Uterus (tissue), 4 donors: ENCODE measurements around the gene ATRN. TPM values are rescaled to one million over a fixed set of nuclear protein-coding genes. Genes with fewer than 3 reads are reported as not detected.
"Not testable (repeated sequence)": the region's sequence is repeated elsewhere in the genome, so short reads cannot be mapped to it uniquely, and the experiment has no call there.

ENCODE experiments used
- DNase-seq, 2 donors: peaks; one replicate each; pipeline ENCODE4 v3.0.0-alpha.2; 2019 to 2020
- H3K27ac ChIP-seq, 2 donors: fragments of 200-600 bp; sonication (generic); 1 replicate in 1 of 2; 2 replicates in 1 of 2; pipeline ENCODE4 v1.5.1; 2016 to 2018
- H3K27me3 ChIP-seq, 2 donors: fragments of 200-600 bp; sonication (generic); one replicate each; pipeline ENCODE4 v1.5.1; 2018 to 2019; ENCODE audit warnings: control low read depth in 1 of 2
- H3K36me3 ChIP-seq, 2 donors: fragments of 200-600 bp; sonication (generic); one replicate each; pipeline ENCODE4 v1.5.1; 2019; ENCODE audit warnings: control low read depth in 1 of 2
- H3K4me1 ChIP-seq, 2 donors: fragments of 200-600 bp; sonication (generic); one replicate each; pipeline ENCODE4 v1.5.1; 2018 to 2019; ENCODE audit warnings: control low read depth in 1 of 2
- H3K4me3 ChIP-seq, 2 donors: fragments of 200-600 bp; sonication (generic); 1 replicate in 1 of 2; 2 replicates in 1 of 2; pipeline ENCODE4 v1.5.1; 2018 to 2019; ENCODE audit warnings: mild to moderate bottlenecking in 1 of 2
- H3K9me3 ChIP-seq, 2 donors: fragments of 200-600 bp; sonication (generic); one replicate each; pipeline ENCODE4 v1.5.1; 2019; ENCODE audit warnings: control low read depth in 1 of 2
- POLR2A ChIP-seq, 2 donors: fragments of 450-650 bp; IDR thresholded peaks; one replicate each; pipeline ENCODE4 v1.6.1; 2016; ENCODE audit warnings: antibody characterized with exemption in 2 of 2, mild to moderate bottlenecking in 1 of 2, moderate library complexity in 1 of 2
- intact Hi-C: fragments of 100-400 bp; cut with DNase I; formaldehyde crosslinking; loops from one replicate; pipeline ENCODE4 v1.15.1; 2023; ENCODE audit warnings: low total_unique reads
- total RNA-seq, 4 donors: library from RNA; depleted of rRNA in 3 of 4; stranded (reverse); fragments of >200 nt in 3 of 4; gene quantifications; one replicate each; pipeline versions ENCODE4 v1.1.0 to v1.2.4, GENCODE V29; 2014 to 2023
- TF ChIP-seq, protein P1 (sequence below), 4 experiments: fragments of 200-600 bp in 2 of 4; fragments of 450-650 bp in 2 of 4; sonication (generic) in 2 of 4; IDR thresholded peaks; one replicate each; pipeline ENCODE4 v1.5.1; 2016 to 2019; ENCODE audit warnings: antibody characterized with exemption in 4 of 4, mild to moderate bottlenecking in 2 of 4, moderate library complexity in 1 of 4
- donor health status: DM: yes; HTN: yes; CAD: no.

Gene ATRN
- total RNA-seq, 4 donors from 2014 or later, result 7.4 to 76.7 (median 21.2) TPM

DNA sequence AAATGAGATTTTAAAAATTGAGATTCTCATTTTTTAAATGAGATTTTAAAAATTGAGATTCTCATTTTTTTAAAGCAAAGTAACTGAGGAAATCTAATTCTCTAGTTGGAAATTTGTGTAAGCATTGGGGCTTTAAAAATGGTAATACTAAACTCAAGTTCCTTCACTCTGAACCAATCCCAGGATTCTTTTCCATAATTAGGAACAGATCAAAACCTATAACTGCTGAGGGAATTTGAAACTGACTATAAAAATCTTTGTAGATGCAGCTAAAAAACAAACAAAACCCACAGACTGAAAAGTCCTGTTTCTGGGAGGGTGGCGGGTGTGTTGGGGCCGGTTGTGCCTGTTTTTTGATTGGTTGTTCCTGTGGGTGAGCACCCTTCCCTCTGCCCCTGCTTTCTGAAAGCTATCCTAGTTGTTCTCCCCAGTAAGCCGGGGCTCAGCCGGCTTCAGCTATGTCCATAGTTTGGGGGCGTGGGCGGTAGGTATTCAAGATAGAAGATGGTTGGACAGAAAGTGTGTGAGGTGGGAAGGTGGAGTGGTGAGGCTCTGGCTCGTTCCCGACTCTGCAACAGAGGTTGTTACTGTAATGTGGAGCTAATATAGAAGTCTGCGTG, 143.1 kb downstream of the ATRN start:
- no peaks in the 10 kb centered on the region for H3K27me3 ChIP-seq
- DNase-seq, result no peak
- intact Hi-C loops, result no loop called here
- no peaks in the 10 kb centered on the region for H3K9me3 ChIP-seq
- H3K4me1 ChIP-seq, result no peaks in the 10 kb centered on the region
- TF ChIP-seq, protein P1, sequence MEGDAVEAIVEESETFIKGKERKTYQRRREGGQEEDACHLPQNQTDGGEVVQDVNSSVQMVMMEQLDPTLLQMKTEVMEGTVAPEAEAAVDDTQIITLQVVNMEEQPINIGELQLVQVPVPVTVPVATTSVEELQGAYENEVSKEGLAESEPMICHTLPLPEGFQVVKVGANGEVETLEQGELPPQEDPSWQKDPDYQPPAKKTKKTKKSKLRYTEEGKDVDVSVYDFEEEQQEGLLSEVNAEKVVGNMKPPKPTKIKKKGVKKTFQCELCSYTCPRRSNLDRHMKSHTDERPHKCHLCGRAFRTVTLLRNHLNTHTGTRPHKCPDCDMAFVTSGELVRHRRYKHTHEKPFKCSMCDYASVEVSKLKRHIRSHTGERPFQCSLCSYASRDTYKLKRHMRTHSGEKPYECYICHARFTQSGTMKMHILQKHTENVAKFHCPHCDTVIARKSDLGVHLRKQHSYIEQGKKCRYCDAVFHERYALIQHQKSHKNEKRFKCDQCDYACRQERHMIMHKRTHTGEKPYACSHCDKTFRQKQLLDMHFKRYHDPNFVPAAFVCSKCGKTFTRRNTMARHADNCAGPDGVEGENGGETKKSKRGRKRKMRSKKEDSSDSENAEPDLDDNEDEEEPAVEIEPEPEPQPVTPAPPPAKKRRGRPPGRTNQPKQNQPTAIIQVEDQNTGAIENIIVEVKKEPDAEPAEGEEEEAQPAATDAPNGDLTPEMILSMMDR (IDR thresholded peaks at IDR 0.05), result no peak
- no peak for TF ChIP-seq POLR2A (IDR thresholded peaks at IDR 0.05)
- no peak overlapping the region for H3K4me3 ChIP-seq
- H3K27ac ChIP-seq, result no peak overlapping the region
- no peaks in the 10 kb centered on the region for H3K36me3 ChIP-seq

DNA sequence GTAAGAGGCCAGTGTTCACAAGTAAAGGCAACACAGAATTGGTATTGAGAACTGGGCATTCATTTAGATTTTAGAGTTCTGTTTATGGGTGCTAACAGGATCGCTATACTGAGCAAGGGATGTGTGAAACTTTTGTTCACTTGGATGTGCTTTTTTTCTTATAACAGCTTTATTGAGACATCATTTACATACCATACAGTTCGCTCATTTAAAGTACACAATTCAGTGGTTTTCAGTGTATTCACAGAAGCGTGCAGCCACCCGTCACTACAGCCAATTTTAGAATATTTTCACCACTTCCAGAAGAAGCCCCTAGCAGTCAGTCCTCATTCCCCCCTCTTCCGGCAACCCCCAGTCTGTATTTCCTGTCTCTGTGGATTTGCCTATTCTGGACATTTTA, 143.6 kb downstream of the ATRN start:
- no peaks in the 10 kb centered on the region for H3K36me3 ChIP-seq
- TF ChIP-seq POLR2A (IDR thresholded peaks at IDR 0.05), result no peak
- TF ChIP-seq, protein P1 (IDR thresholded peaks at IDR 0.05), result no peak
- H3K9me3 ChIP-seq, result no peaks in the 10 kb centered on the region
- no peaks in the 10 kb centered on the region for H3K27me3 ChIP-seq
- intact Hi-C loops, result no loop called here
- no peak overlapping the region for H3K4me3 ChIP-seq
- H3K27ac ChIP-seq, result no peak overlapping the region
- no peaks in the 10 kb centered on the region for H3K4me1 ChIP-seq
- DNase-seq, result no peak

DNA sequence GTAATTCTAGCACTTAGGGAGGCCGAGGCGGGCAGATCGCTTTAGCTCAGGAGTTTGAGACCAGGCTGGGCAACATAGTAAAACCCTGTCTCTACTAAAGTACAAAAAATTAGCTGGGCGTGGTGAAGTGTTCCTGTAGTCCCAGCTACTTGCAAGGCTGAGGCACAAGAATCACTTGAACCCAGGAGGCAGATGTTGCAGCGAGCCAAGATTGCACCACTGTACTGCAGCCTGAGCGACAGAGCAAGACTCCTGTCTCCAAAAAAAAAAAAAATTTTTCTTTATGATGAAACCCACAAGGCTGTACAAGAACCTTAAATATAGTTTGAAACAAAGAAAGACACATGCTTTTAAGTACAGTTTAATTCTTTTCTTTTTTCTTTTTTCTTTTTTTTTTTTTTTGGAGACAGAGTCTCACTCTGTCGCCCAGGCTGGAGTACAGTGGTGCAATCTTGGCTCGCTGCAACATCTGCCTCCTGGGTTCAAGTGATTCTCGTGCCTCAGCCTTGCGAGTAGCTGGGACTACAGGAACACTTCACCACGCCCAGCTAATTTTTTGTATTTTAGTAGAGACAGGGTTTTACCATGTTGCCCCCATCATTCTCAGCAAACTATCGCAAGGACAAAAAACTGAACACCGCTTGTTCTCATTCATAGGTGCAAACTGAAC, 144.5 kb downstream of the ATRN start:
- H3K4me1 ChIP-seq, H3K36me3 ChIP-seq, H3K27me3 ChIP-seq, intact Hi-C loops, DNase-seq, H3K27ac ChIP-seq, H3K9me3 ChIP-seq, H3K4me3 ChIP-seq: not testable (repeated sequence)

DNA sequence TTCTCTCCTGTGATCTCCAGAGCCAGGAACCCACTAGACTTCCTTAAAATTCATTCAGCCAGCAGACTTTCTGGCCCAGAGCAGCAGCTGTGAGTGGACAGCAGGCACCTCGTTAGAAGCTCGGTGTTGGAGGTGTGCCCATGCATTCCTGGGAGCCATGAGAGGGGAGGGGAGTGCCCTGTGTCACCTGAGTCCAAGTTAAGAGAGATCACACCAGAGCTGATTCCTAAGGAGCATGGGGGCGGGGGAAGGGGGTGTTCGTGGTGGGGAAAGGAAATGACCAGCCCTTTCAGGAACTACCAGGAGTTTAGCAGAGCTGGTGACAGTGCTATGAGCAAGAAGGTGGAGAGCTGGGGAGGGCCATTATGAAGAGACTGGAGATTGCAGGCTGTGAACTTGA, 145.4 kb downstream of the ATRN start:
- no peaks in the 10 kb centered on the region for H3K27me3 ChIP-seq
- no peak overlapping the region for H3K27ac ChIP-seq
- no peak overlapping the region for H3K4me3 ChIP-seq
- intact Hi-C loops, result no loop called here
- TF ChIP-seq POLR2A (IDR thresholded peaks at IDR 0.05), result no peak
- TF ChIP-seq, protein P1 (IDR thresholded peaks at IDR 0.05), result no peak
- H3K9me3 ChIP-seq, result no peaks in the 10 kb centered on the region
- H3K36me3 ChIP-seq, result no peaks in the 10 kb centered on the region
- DNase-seq, result no peak
- H3K4me1 ChIP-seq, result no peaks in the 10 kb centered on the region

DNA sequence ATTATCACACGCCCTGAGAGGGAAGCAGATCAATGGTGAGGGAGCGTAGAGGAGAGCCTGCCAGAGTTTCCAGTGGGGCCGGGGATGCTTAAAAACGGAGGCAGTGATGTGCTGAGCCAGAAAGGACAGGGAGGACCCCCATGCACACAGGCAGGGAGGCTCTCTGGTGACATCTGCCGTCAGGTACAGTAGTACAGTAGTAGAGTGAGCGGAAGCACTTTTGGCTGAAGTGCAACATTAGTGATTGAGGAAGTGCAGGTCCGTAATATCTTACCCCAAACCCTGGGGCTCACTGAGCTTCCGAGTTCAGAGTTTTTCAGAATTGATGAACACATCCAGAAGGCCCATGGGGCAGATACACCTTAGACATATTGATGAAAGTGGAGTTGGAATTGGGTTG, 150.3 kb downstream of the ATRN start:
- no peak overlapping the region for H3K4me3 ChIP-seq
- no peaks in the 10 kb centered on the region for H3K4me1 ChIP-seq
- no peak for TF ChIP-seq POLR2A (IDR thresholded peaks at IDR 0.05)
- TF ChIP-seq, protein P1 (IDR thresholded peaks at IDR 0.05), result no peak
- H3K27ac ChIP-seq, result no peak overlapping the region
- intact Hi-C loops, result no loop called here
- H3K27me3 ChIP-seq, result no peaks in the 10 kb centered on the region
- no peaks in the 10 kb centered on the region for H3K9me3 ChIP-seq
- no peaks in the 10 kb centered on the region for H3K36me3 ChIP-seq
- no peak for DNase-seq
